Liver (tissue), 9 donors: Measurements from ENCODE around the gene ZNF627. TPM values are rescaled to one million over a fixed set of nuclear protein-coding genes. Genes with fewer than 3 reads are reported as not detected.
"Not testable (repeated sequence)": the region's sequence is repeated elsewhere in the genome, so short reads cannot be mapped to it uniquely, and the experiment has no call there.

Source experiments
- DNase-seq: peaks from one replicate; pipeline ENCODE4 v3.0.0-alpha.2; 2017; ENCODE audit warnings: low spot score
- H3K27ac ChIP-seq, 2 donors: one replicate each; pipeline ENCODE4 v1.7.0; 2013; ENCODE audit warnings: inconsistent platforms in 2 of 2, low read length in 2 of 2, control low read depth in 1 of 2, low read depth in 1 of 2, mild to moderate bottlenecking in 1 of 2
- H3K27me3 ChIP-seq, 4 donors: one replicate each; pipeline versions ENCODE4 v1.6.1 to v1.7.0; 2013; ENCODE audit warnings: low read length in 3 of 4, inconsistent platforms in 1 of 4, mild to moderate bottlenecking in 1 of 4, moderate library complexity in 1 of 4; ENCODE audit not compliant: control insufficient read depth in 4 of 4, insufficient read depth in 4 of 4
- H3K36me3 ChIP-seq, 4 donors: one replicate each; pipeline versions ENCODE4 v1.6.1 to v1.7.0; 2013; ENCODE audit warnings: low read length in 3 of 4, mild to moderate bottlenecking in 3 of 4, low read depth in 1 of 4, moderate library complexity in 1 of 4; ENCODE audit not compliant: control insufficient read depth in 4 of 4, insufficient read depth in 3 of 4
- H3K4me1 ChIP-seq, 4 donors: one replicate each; pipeline versions ENCODE4 v1.6.1 to v1.7.0; 2013; ENCODE audit warnings: low read length in 3 of 4, mild to moderate bottlenecking in 3 of 4, moderate library complexity in 1 of 4; ENCODE audit not compliant: control insufficient read depth in 4 of 4, insufficient read depth in 4 of 4
- H3K4me3 ChIP-seq, 3 donors: one replicate each; pipeline versions ENCODE4 v1.6.1 to v1.7.0; 2013; ENCODE audit warnings: low read length in 3 of 3, control low read depth in 1 of 3, low read depth in 1 of 3, mild to moderate bottlenecking in 1 of 3
- H3K9ac ChIP-seq, 2 donors: one replicate each; pipeline ENCODE4 v1.7.0; 2013; ENCODE audit warnings: low read length in 2 of 2, mild to moderate bottlenecking in 2 of 2, moderate library complexity in 2 of 2, control low read depth in 1 of 2, low read depth in 1 of 2
- H3K9me3 ChIP-seq, 4 donors: one replicate each; pipeline versions ENCODE4 v1.6.1 to v1.7.0; 2013; ENCODE audit warnings: low read length in 3 of 4; ENCODE audit not compliant: control insufficient read depth in 4 of 4
- ATF3 ChIP-seq: IDR thresholded peaks from 2 replicates; pipeline ENCODE4 v1.6.1; 2016; ENCODE audit warnings: antibody characterized with exemption
- CTCF ChIP-seq: fragments of 150-350 bp; IDR thresholded peaks from 2 replicates; pipeline ENCODE4 v1.5.1; 2017; ENCODE audit warnings: improper control_type of control experiment, low read depth, low read length; ENCODE audit not compliant: missing input control
- EGR1 ChIP-seq, 2 donors: IDR thresholded peaks; 2 replicates each; pipeline ENCODE4 v1.6.1; 2016 to 2018; ENCODE audit warnings: antibody characterized with exemption in 2 of 2, low read depth in 2 of 2
- FOXA1 ChIP-seq: IDR thresholded peaks from 2 replicates; pipeline ENCODE4 v1.6.1; 2016; ENCODE audit warnings: antibody characterized with exemption
- FOXA2 ChIP-seq: IDR thresholded peaks from 2 replicates; pipeline ENCODE4 v1.6.1; 2016; ENCODE audit warnings: antibody characterized with exemption
- GABPA ChIP-seq, 2 donors: IDR thresholded peaks in 1 of 2; conservative IDR thresholded peaks in 1 of 2; 2 replicates each; pipeline ENCODE4 v1.6.1; 2016; ENCODE audit warnings: antibody characterized with exemption in 2 of 2, mild to moderate bottlenecking in 1 of 2, moderate library complexity in 1 of 2
- HNF4A ChIP-seq, 2 donors: conservative IDR thresholded peaks; 2 replicates each; pipeline ENCODE4 v1.6.1; 2016; ENCODE audit warnings: antibody characterized with exemption in 2 of 2, mild to moderate bottlenecking in 2 of 2
- HNF4G ChIP-seq: IDR thresholded peaks from 2 replicates; pipeline ENCODE4 v1.6.1; 2016; ENCODE audit warnings: antibody characterized with exemption
- JUND ChIP-seq, 2 donors: IDR thresholded peaks; 2 replicates each; pipeline ENCODE4 v1.6.1; 2016; ENCODE audit warnings: antibody characterized with exemption in 2 of 2
- NR2F2 ChIP-seq: IDR thresholded peaks from 2 replicates; pipeline ENCODE4 v1.6.1; 2016; ENCODE audit warnings: antibody characterized with exemption
- RAD21 ChIP-seq, 2 donors: IDR thresholded peaks; 2 replicates each; pipeline ENCODE4 v1.6.1; 2016; ENCODE audit warnings: antibody characterized with exemption in 2 of 2, mild to moderate bottlenecking in 2 of 2
- RXRA ChIP-seq, 2 donors: IDR thresholded peaks; 2 replicates each; pipeline ENCODE4 v1.6.1; 2017 to 2018; ENCODE audit warnings: antibody characterized with exemption in 2 of 2, mild to moderate bottlenecking in 1 of 2
- SP1 ChIP-seq: IDR thresholded peaks from 2 replicates; pipeline ENCODE4 v1.6.1; 2018; ENCODE audit warnings: antibody characterized with exemption, mild to moderate bottlenecking
- TAF1 ChIP-seq: conservative IDR thresholded peaks from 2 replicates; pipeline ENCODE4 v1.6.1; 2016; ENCODE audit warnings: antibody characterized with exemption, mild to moderate bottlenecking
- YY1 ChIP-seq: IDR thresholded peaks from 2 replicates; pipeline ENCODE4 v1.6.1; 2016; ENCODE audit warnings: antibody characterized with exemption, mild to moderate bottlenecking
- WGBS: extraction: QIAGEN DNeasy Blood & Tissue Kit; methylation state at CpG from one replicate; pipeline ENCODE4 v1.1.7; 2013; 5-methylcytosine and 5-hydroxymethylcytosine counted together
- polyA plus RNA-seq, 2 donors: library from polyadenylated mRNA; stranded (reverse) in 1 of 2; unstranded in 1 of 2; fragments of 200-250 nt in 1 of 2; fragments of >200 nt in 1 of 2; fragmentation: Nextera tagmentation in 1 of 2; extraction: Ambion mirVana in 1 of 2; gene quantifications; one replicate each; pipeline versions ENCODE4 v1.2.1 to v1.2.3, GENCODE V29; 2013 to 2015
- total RNA-seq, 2 donors: library from RNA; depleted of rRNA; stranded (reverse); fragments of >200 nt; gene quantifications; one replicate each; pipeline ENCODE4 v1.2.3, GENCODE V29; 2014
- TF ChIP-seq, protein P1 (sequence below): IDR thresholded peaks from 2 replicates; pipeline ENCODE4 v1.6.1; 2016; ENCODE audit warnings: antibody characterized with exemption
- TF ChIP-seq, protein P2 (sequence below): IDR thresholded peaks from 2 replicates; pipeline ENCODE4 v1.6.1; 2016; ENCODE audit warnings: antibody characterized with exemption, mild to moderate bottlenecking
- TF ChIP-seq, protein P3 (sequence below): IDR thresholded peaks from 2 replicates; pipeline ENCODE4 v1.6.1; 2016; ENCODE audit warnings: antibody characterized with exemption
- donor health status: healthy.
- donor health status: healthy.
- donor health status: healthy.
- donor health status: healthy.
- donor health status: healthy.

Gene ZNF627
- total and polyA plus RNA-seq, 4 donors = 3.2 to 9.6 (median 5.4) TPM

GRCh38 chr19:11565649-11565980, 31.7 kb upstream of the ZNF627 start:
- H3K9ac ChIP-seq, H3K4me3 ChIP-seq, H3K36me3 ChIP-seq, H3K9me3 ChIP-seq, DNase-seq, H3K27me3 ChIP-seq, H3K27ac ChIP-seq, H3K4me1 ChIP-seq: not testable (repeated sequence)
- 93% methylated on average over 5 of the region's 5 CpGs for WGBS

- no peak overlapping the region for H3K9ac ChIP-seq
- no peaks in the 10 kb centered on the region for H3K9me3 ChIP-seq
- WGBS = 97% methylated on average over 2 of the region's 2 CpGs
- H3K4me1 ChIP-seq = no peaks in the 10 kb centered on the region
- no peak for DNase-seq
- no peak overlapping the region for H3K4me3 ChIP-seq
- no peaks in the 10 kb centered on the region for H3K27me3 ChIP-seq
- H3K36me3 ChIP-seq = no peaks in the 10 kb centered on the region
- no peak overlapping the region for H3K27ac ChIP-seq
- TF ChIP-seq RAD21 (IDR thresholded peaks at IDR 0.05) (no peak), HNF4G (no peak), CTCF (no peak), ATF3 (no peak), SP1 (no peak), HNF4A (conservative IDR thresholded peaks at IDR 0.05) (no peak), TAF1 (no peak), FOXA1 (no peak), EGR1 (IDR thresholded peaks at IDR 0.05; ENCODE audit: low read depth in 2 of 2) (no peak), YY1 (no peak), GABPA (IDR thresholded peaks at IDR 0.05 in 1 of 2, conservative IDR thresholded peaks at IDR 0.05 in 1 of 2) (no peak), FOXA2 (no peak), JUND (IDR thresholded peaks at IDR 0.05) (no peak), NR2F2 (no peak), RXRA (IDR thresholded peaks at IDR 0.05) (no peak)
- TF ChIP-seq, protein P1, sequence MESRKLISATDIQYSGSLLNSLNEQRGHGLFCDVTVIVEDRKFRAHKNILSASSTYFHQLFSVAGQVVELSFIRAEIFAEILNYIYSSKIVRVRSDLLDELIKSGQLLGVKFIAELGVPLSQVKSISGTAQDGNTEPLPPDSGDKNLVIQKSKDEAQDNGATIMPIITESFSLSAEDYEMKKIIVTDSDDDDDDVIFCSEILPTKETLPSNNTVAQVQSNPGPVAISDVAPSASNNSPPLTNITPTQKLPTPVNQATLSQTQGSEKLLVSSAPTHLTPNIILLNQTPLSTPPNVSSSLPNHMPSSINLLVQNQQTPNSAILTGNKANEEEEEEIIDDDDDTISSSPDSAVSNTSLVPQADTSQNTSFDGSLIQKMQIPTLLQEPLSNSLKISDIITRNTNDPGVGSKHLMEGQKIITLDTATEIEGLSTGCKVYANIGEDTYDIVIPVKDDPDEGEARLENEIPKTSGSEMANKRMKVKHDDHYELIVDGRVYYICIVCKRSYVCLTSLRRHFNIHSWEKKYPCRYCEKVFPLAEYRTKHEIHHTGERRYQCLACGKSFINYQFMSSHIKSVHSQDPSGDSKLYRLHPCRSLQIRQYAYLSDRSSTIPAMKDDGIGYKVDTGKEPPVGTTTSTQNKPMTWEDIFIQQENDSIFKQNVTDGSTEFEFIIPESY = no peak
- TF ChIP-seq, protein P2, sequence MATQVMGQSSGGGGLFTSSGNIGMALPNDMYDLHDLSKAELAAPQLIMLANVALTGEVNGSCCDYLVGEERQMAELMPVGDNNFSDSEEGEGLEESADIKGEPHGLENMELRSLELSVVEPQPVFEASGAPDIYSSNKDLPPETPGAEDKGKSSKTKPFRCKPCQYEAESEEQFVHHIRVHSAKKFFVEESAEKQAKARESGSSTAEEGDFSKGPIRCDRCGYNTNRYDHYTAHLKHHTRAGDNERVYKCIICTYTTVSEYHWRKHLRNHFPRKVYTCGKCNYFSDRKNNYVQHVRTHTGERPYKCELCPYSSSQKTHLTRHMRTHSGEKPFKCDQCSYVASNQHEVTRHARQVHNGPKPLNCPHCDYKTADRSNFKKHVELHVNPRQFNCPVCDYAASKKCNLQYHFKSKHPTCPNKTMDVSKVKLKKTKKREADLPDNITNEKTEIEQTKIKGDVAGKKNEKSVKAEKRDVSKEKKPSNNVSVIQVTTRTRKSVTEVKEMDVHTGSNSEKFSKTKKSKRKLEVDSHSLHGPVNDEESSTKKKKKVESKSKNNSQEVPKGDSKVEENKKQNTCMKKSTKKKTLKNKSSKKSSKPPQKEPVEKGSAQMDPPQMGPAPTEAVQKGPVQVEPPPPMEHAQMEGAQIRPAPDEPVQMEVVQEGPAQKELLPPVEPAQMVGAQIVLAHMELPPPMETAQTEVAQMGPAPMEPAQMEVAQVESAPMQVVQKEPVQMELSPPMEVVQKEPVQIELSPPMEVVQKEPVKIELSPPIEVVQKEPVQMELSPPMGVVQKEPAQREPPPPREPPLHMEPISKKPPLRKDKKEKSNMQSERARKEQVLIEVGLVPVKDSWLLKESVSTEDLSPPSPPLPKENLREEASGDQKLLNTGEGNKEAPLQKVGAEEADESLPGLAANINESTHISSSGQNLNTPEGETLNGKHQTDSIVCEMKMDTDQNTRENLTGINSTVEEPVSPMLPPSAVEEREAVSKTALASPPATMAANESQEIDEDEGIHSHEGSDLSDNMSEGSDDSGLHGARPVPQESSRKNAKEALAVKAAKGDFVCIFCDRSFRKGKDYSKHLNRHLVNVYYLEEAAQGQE = no peak
- TF ChIP-seq, protein P3, sequence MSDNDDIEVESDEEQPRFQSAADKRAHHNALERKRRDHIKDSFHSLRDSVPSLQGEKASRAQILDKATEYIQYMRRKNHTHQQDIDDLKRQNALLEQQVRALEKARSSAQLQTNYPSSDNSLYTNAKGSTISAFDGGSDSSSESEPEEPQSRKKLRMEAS = no peak
Measured at GRCh38 chr19:11566164-11566563, 31.1 kb upstream of the ZNF627 start.
